GM10248 (cell line): ENCODE results near the gene CSHL1.
A peak's percentile ranks its signal among the peaks of the same experiment; 100 is the strongest.

Experiments used
- CTCF ChIA-PET: fragments of 300-600 bp; sonication (Branson Sonifier 250); formaldehyde crosslinking; extraction: SDS; loops from one replicate; lab custom pipeline; 2021; ENCODE audit warnings: antibody characterized with exemption; lab: Yijun Ruan, JAX
- POLR2A ChIA-PET: fragments of 350-650 bp; sonication (Branson Sonifier 250); formaldehyde crosslinking; extraction: SDS; loops from one replicate; lab custom pipeline; 2020; ENCODE audit warnings: antibody characterized with exemption; lab: Yijun Ruan, JAX
- DNase-seq: peaks from one replicate; pipeline ENCODE4 v3.0.0; 2012; ENCODE audit errors: extremely low spot score
- CTCF ChIP-seq: IDR thresholded peaks from 2 replicates; pipeline ENCODE4 v1.5.1; 2012; ENCODE audit warnings: mild to moderate bottlenecking, low read depth; ENCODE audit errors: extremely low read depth, missing control alignments, control extremely low read depth

The CSHL1 gene

GRCh38 chr17:63954402-63955063 is 43.5 kb upstream of the CSHL1 start:
- ChIA-PET CTCF (interaction anchor here (0.9 to 7.2 kb wide), 8 partner anchors 8 to 179 kb away, joined by 3 to 74 read pairs (median 6); partner anchors contain the start of genes CSHL1 and GH1), POLR2A (no interaction called here)
- peak; percentile 49 for DNase-seq
- no peak for TF ChIP-seq CTCF

GRCh38 chr17:63950940-63951907 is 40.2 kb upstream of the CSHL1 start:
- POLR2A ChIA-PET: interaction anchor here (0.5 to 0.6 kb wide), 2 partner anchors 14 to 108 kb away, joined by 3 to 5 read pairs; no protein-coding TSS in a partner anchor
- DNase-seq: peak; percentile 77
- TF ChIP-seq CTCF: peak; percentile 67
- CTCF ChIA-PET: interaction anchor here (0.7 to 7.2 kb wide), 23 partner anchors 8 to 197 kb away, joined by 3 to 74 read pairs (median 4); partner anchors contain the start of genes CD79B, CSHL1 and GH1

GRCh38 chr17:63949576-63950250 is 38.7 kb upstream of the CSHL1 start:
- TF ChIP-seq CTCF: no peak
- ChIA-PET POLR2A (no interaction called here), CTCF (interaction anchor here (1.0 to 7.2 kb wide), 11 partner anchors 14 to 183 kb away, joined by 3 to 74 read pairs (median 6); partner anchors contain the start of genes CD79B, CSHL1 and GH1)
- no peak for DNase-seq

GRCh38 chr17:63948521-63948920 is 37.5 kb upstream of the CSHL1 start:
- no peak for DNase-seq
- ChIA-PET CTCF (interaction anchor here (1.0 to 7.2 kb wide), 5 partner anchors 17 to 45 kb away, joined by 3 to 74 read pairs (median 33); partner anchors contain the start of genes CD79B, CSHL1 and GH1), POLR2A (interaction anchor here (0.7 kb wide), 1 partner anchor 70 kb away, joined by 5 read pairs; no protein-coding TSS in a partner anchor)
- TF ChIP-seq CTCF: no peak

- DNase-seq: no peak
- CTCF ChIA-PET: interaction anchor here (1.4 to 3.1 kb wide), 11 partner anchors 10 to 201 kb away, joined by 3 to 207 read pairs (median 22); partner anchors contain the start of genes CD79B, CSHL1 and GH1
- POLR2A ChIA-PET: no interaction called here
- no peak for TF ChIP-seq CTCF
These were observed 36.8 kb upstream of the CSHL1 start for GRCh38 chr17:63947711-63948330.
